Tibial nerve (tissue), 4 donors: ENCODE data around the gene ZFAND3. TPM values are rescaled to one million over a fixed set of nuclear protein-coding genes. Genes with fewer than 3 reads are reported as not detected.

Experiments
- DNase-seq, 2 donors: peaks; one replicate each; pipeline ENCODE4 v3.0.0-alpha.2; 2019; ENCODE audit warnings: low spot score in 2 of 2
- H3K27ac ChIP-seq, 4 donors: fragments of 200-600 bp; sonication (generic) in 3 of 4; one replicate each; pipeline ENCODE4 v1.5.1; 2017 to 2019; ENCODE audit warnings: mild to moderate bottlenecking in 1 of 4
- H3K27me3 ChIP-seq, 2 donors: fragments of 200-600 bp; sonication (generic) in 1 of 2; one replicate each; pipeline versions ENCODE4 v1.5.1 to v1.6.0; 2017 to 2019
- H3K36me3 ChIP-seq, 3 donors: fragments of 200-600 bp; sonication (generic); one replicate each; pipeline ENCODE4 v1.5.1; 2018 to 2019
- H3K4me1 ChIP-seq, 4 donors: fragments of 200-600 bp; sonication (generic) in 3 of 4; one replicate each; pipeline ENCODE4 v1.5.1; 2017 to 2019
- H3K4me3 ChIP-seq, 4 donors: fragments of 200-600 bp; sonication (generic) in 3 of 4; one replicate each; pipeline ENCODE4 v1.5.1; 2017 to 2019; ENCODE audit warnings: mild to moderate bottlenecking in 1 of 4, moderate library complexity in 1 of 4
- H3K9me3 ChIP-seq, 4 donors: fragments of 200-600 bp; sonication (generic) in 3 of 4; one replicate each; pipeline ENCODE4 v1.5.1; 2017 to 2019
- EP300 ChIP-seq, 2 donors: sonication (generic); formaldehyde crosslinking; IDR thresholded peaks; one replicate each; pipeline ENCODE4 v1.6.1; 2017; ENCODE audit warnings: antibody characterized with exemption in 2 of 2, mild to moderate bottlenecking in 1 of 2
- POLR2A ChIP-seq, 2 donors: fragments of 450-650 bp; IDR thresholded peaks; one replicate each; pipeline ENCODE4 v1.6.1; 2017; ENCODE audit warnings: antibody characterized with exemption in 2 of 2, mild to moderate bottlenecking in 2 of 2, moderate library complexity in 2 of 2
- WGBS, 2 donors: methylation state at CpG; one replicate each; pipeline ENCODE4 v1.1.5; 2018; 5-methylcytosine and 5-hydroxymethylcytosine counted together
- total RNA-seq, 4 donors: library from RNA; depleted of rRNA; stranded (reverse); fragments of >200 nt; gene quantifications; one replicate each; pipeline ENCODE4 v1.1.0, GENCODE V29; 2016
- TF ChIP-seq, protein P1 (sequence below), 5 experiments: fragments of 200-600 bp in 3 of 5; fragments of 450-650 bp in 2 of 5; sonication (generic) in 3 of 5; IDR thresholded peaks; one replicate each; pipeline ENCODE4 v1.5.1; 2016 to 2019; ENCODE audit warnings: antibody characterized with exemption in 5 of 5, mild to moderate bottlenecking in 3 of 5, moderate library complexity in 2 of 5

Gene ZFAND3
- total RNA-seq, 4 donors from 2014 or later, result 30.1 to 47.9 (median 39.1) TPM

DNA sequence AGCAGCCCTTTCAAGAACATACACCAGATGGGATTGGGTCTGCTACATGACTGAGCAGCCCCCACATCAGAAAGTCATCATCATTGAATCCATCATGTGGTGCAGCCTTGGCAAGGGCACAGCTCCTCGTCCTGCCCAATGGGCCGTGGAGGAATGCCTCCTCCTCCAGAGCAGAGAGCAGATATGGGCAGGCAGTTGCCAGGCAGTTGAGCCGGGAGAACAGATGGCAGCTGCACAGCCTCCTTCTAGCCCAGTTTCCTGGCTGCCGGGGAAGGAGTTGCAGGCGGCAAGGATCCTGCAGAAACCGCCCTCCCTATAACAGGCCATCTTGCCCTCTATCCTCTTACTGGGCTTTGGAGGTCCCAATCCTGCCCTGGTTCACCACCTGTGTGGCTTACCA, 11.9 kb upstream of the ZFAND3 start:
- 48 to 60% methylated on average over 6 of the region's 6 CpGs for WGBS, 2 donors
- peaks cover 0 to 5% (median 0%) of the 10 kb centered on the region in 4 donors for H3K4me1 ChIP-seq
- H3K9me3 ChIP-seq, result no peaks in the 10 kb centered on the region
- DNase-seq, result no peak
- H3K36me3 ChIP-seq, result no peaks in the 10 kb centered on the region
- no peak overlapping the region for H3K4me3 ChIP-seq
- H3K27me3 ChIP-seq, result no peaks in the 10 kb centered on the region
- H3K27ac ChIP-seq, result no peak overlapping the region
- TF ChIP-seq POLR2A (IDR thresholded peaks at IDR 0.05) (no peak), EP300 (IDR thresholded peaks at IDR 0.05) (no peak)
- TF ChIP-seq, protein P1, sequence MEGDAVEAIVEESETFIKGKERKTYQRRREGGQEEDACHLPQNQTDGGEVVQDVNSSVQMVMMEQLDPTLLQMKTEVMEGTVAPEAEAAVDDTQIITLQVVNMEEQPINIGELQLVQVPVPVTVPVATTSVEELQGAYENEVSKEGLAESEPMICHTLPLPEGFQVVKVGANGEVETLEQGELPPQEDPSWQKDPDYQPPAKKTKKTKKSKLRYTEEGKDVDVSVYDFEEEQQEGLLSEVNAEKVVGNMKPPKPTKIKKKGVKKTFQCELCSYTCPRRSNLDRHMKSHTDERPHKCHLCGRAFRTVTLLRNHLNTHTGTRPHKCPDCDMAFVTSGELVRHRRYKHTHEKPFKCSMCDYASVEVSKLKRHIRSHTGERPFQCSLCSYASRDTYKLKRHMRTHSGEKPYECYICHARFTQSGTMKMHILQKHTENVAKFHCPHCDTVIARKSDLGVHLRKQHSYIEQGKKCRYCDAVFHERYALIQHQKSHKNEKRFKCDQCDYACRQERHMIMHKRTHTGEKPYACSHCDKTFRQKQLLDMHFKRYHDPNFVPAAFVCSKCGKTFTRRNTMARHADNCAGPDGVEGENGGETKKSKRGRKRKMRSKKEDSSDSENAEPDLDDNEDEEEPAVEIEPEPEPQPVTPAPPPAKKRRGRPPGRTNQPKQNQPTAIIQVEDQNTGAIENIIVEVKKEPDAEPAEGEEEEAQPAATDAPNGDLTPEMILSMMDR (IDR thresholded peaks at IDR 0.05), result no peak

- Histone ChIP-seq H3K4me3 (no peak overlapping the region), H3K36me3 (no peaks in the 10 kb centered on the region), H3K4me1 (peaks cover 0 to 5% (median 0%) of the 10 kb centered on the region in 4 donors), H3K27me3 (no peaks in the 10 kb centered on the region), H3K27ac (no peak overlapping the region), H3K9me3 (no peaks in the 10 kb centered on the region)
- no peak for TF ChIP-seq POLR2A (IDR thresholded peaks at IDR 0.05)
- TF ChIP-seq, protein P1 (IDR thresholded peaks at IDR 0.05), result no peak
- no peak for TF ChIP-seq EP300 (IDR thresholded peaks at IDR 0.05)
- 30 to 31% methylated on average over 3 of the region's 3 CpGs for WGBS, 2 donors
- peak; percentile 26 to 29 for DNase-seq
These were observed 10.4 kb upstream of the ZFAND3 start for GRCh38 chr6:37809197-37809543.

GRCh38 chr6:37812841-37813240, 6.7 kb upstream of the ZFAND3 start:
- H3K4me3 ChIP-seq, result no peak overlapping the region
- 89 to 93% methylated on average over 1 of the region's 1 CpG for WGBS, 2 donors
- H3K27me3 ChIP-seq, result no peaks in the 10 kb centered on the region
- H3K4me1 ChIP-seq, result peaks cover 0 to 12% (median 1%) of the 10 kb centered on the region in 4 donors
- H3K36me3 ChIP-seq, result no peaks in the 10 kb centered on the region
- TF ChIP-seq EP300 (IDR thresholded peaks at IDR 0.05) (no peak), POLR2A (IDR thresholded peaks at IDR 0.05) (no peak)
- TF ChIP-seq, protein P1 (IDR thresholded peaks at IDR 0.05), result no peak
- H3K27ac ChIP-seq, result no peak overlapping the region
- no peak for DNase-seq
- no peaks in the 10 kb centered on the region for H3K9me3 ChIP-seq

- WGBS, 2 donors, result 69 to 74% methylated on average over 6 of the region's 6 CpGs
- H3K27me3 ChIP-seq, result no peaks in the 10 kb centered on the region
These were observed 5.2 kb upstream of the ZFAND3 start for GRCh38 chr6:37814374-37814773.

DNA sequence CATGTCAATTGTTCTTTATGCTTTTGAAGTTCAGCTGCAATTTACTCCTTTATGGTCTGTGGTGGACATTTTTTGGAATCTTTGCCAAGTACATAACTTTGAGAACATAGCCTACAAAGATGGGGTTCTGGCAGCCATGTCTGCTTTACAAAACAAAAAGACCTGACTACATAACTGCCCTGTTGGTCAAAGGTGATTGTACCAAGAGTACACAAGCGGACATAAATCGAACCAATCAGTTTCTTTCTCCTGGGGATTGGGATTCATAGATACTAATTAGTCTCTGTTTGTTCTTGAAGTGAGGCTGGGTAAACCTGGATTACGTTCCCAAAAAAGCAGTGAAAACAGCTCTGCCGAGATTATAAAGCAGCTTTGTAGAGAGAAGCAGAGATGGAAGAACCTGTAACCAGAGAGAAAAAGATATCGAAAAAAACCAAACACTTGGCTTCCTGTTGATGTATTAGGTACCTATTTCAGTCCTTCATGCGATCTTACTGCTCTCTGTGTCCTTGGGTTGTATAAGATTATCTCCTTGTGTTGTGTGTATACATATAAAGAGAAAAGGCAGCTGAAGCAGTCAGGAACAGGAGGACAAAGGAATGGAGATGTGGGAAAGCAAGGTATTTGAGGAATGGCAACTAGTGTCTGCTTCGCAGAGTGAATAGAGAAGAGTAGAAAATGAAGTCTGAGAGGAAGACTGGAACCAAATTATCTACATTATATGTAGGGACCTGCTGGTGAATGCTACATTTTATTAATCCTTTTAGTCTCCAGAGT, 2.7 kb upstream of the ZFAND3 start:
- H3K4me3 ChIP-seq, result no peak overlapping the region
- peaks cover 0 to 28% (median 13%) of the 10 kb centered on the region in 4 donors for H3K4me1 ChIP-seq
- H3K36me3 ChIP-seq, result no peaks in the 10 kb centered on the region
- no peak for DNase-seq
- H3K27me3 ChIP-seq, result no peaks in the 10 kb centered on the region
- H3K27ac ChIP-seq, result no peak overlapping the region
- no peaks in the 10 kb centered on the region for H3K9me3 ChIP-seq
- 84 to 88% methylated on average over 7 of the region's 7 CpGs for WGBS, 2 donors
- TF ChIP-seq, protein P1 (IDR thresholded peaks at IDR 0.05), result no peak
- TF ChIP-seq POLR2A (IDR thresholded peaks at IDR 0.05), result no peak
- no peak for TF ChIP-seq EP300 (IDR thresholded peaks at IDR 0.05)

More at GRCh38 chr6:37814374-37814773, 5.2 kb upstream of the ZFAND3 start:
- H3K36me3 ChIP-seq, result no peaks in the 10 kb centered on the region
- peaks cover 0 to 15% (median 4%) of the 10 kb centered on the region in 4 donors for H3K4me1 ChIP-seq
- no peaks in the 10 kb centered on the region for H3K9me3 ChIP-seq
- no peak overlapping the region for H3K4me3 ChIP-seq
- no peak for DNase-seq
- TF ChIP-seq, protein P1 (IDR thresholded peaks at IDR 0.05), result no peak
- no peak for TF ChIP-seq EP300 (IDR thresholded peaks at IDR 0.05)
- TF ChIP-seq POLR2A (IDR thresholded peaks at IDR 0.05), result no peak
- no peak overlapping the region for H3K27ac ChIP-seq
